ENCODE data around the gene DHH.
A peak's percentile ranks its signal among the peaks of the same experiment; 100 is the strongest.
"Not testable (repeated sequence)": the region's sequence is repeated elsewhere in the genome, so short reads cannot be mapped to it uniquely, and the experiment has no call there.

The DHH gene
- total RNA-seq, result 0 to 0.12 (median 0) reads per million in 18 experiments

GRCh38 chr12:49094160-49094974, at the start of gene DHH:
TSS of gene DHH (minus strand) at chr12:49094801. CDS start at chr12:49094512, 289 bp downstream.
- DNase-seq, result no peak

- DNase-seq, result no peak
These were observed 49.8 kb upstream of the DHH start for GRCh38 chr12:49144384-49144783.

GRCh38 chr12:49138999-49139398, 44.4 kb upstream of the DHH start:
- DNase-seq, result no peak

GRCh38 chr12:49138587-49138986, 44.0 kb upstream of the DHH start:
- DNase-seq, result no peak

- no peak for DNase-seq
These were observed 42.9 kb upstream of the DHH start for GRCh38 chr12:49137476-49137875.

GRCh38 chr12:49136997-49137396, 42.4 kb upstream of the DHH start:
- DNase-seq, result not testable (repeated sequence)

- peak in 1 of 2 donors; percentile 19 for DNase-seq
These were observed 39.0 kb upstream of the DHH start for GRCh38 chr12:49133590-49133989.

GRCh38 chr12:49133014-49133413, 38.4 kb upstream of the DHH start:
- DNase-seq, result no peak

- peak; percentile 15 to 46 for DNase-seq
These were observed 37.4 kb upstream of the DHH start for GRCh38 chr12:49131894-49132461.

- peak; percentile 89 to 94 for DNase-seq
These were observed 36.7 kb upstream of the DHH start, which contains the start of gene TUBA1B for GRCh38 chr12:49131051-49131893. TSS of gene TUBA1B (minus strand) at chr12:49131395. CDS start at chr12:49131300, 95 bp downstream.

- DNase-seq, result peak; percentile 97 to 98
These were observed 35.8 kb upstream of the DHH start for GRCh38 chr12:49130151-49131050.

- no peak for DNase-seq
These were observed 34.9 kb upstream of the DHH start for GRCh38 chr12:49129332-49130150.

GRCh38 chr12:49127971-49128370, 33.4 kb upstream of the DHH start:
- DNase-seq, result not testable (repeated sequence)

- DNase-seq, result no peak
These were observed 32.5 kb upstream of the DHH start for GRCh38 chr12:49126852-49127763.

GRCh38 chr12:49121047-49121696, 26.6 kb upstream of the DHH start:
- DNase-seq, result peak; percentile 61 to 70

- DNase-seq, result no peak
These were observed 16.6 kb upstream of the DHH start for GRCh38 chr12:49111206-49111605.

GRCh38 chr12:49110464-49111155, 16.0 kb upstream of the DHH start, which contains the start of gene LMBR1L:
TSS of gene LMBR1L (minus strand) at chr12:49110847. CDS start at chr12:49110555, 292 bp downstream.
- peak; percentile 99 to 100 for DNase-seq

- DNase-seq, result no peak
These were observed 15.3 kb upstream of the DHH start for GRCh38 chr12:49109641-49110463.
